ENCODE measurements around the gene GMPR.

Gene GMPR

DNA sequence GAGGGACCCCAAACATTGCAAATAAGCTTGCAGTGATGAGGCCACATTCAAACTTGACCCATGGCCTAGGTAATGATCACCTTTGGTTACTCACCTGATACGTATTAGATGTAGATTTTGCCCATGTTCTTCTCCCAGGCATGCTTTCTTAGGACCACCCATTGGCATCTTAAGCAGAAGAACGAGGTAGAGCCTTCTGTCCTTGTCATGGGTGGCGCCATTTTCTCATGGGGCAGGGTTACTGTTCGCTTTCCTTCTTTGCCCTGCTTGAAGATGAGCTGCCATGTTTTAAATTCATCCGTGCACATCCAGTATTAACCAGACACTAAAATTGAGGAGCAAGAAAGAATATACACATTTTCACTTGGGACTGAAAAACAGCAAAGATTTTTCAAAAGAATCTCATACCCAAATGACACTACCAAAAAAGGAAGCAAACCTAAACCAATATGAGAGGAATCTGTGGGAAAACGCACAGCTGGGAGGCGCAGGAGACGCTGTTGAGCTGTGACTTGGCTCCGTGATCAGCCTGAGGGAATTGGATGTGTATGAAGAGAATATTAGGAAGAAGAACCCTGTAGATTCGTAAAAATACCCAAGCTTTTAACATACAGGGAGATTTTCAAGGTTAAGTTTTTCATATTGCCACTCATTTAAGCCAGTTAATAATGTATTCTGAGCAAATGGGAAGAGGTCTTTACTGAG is 36.6 kb downstream of the GMPR start:
- DNase-seq = no peak

DNA sequence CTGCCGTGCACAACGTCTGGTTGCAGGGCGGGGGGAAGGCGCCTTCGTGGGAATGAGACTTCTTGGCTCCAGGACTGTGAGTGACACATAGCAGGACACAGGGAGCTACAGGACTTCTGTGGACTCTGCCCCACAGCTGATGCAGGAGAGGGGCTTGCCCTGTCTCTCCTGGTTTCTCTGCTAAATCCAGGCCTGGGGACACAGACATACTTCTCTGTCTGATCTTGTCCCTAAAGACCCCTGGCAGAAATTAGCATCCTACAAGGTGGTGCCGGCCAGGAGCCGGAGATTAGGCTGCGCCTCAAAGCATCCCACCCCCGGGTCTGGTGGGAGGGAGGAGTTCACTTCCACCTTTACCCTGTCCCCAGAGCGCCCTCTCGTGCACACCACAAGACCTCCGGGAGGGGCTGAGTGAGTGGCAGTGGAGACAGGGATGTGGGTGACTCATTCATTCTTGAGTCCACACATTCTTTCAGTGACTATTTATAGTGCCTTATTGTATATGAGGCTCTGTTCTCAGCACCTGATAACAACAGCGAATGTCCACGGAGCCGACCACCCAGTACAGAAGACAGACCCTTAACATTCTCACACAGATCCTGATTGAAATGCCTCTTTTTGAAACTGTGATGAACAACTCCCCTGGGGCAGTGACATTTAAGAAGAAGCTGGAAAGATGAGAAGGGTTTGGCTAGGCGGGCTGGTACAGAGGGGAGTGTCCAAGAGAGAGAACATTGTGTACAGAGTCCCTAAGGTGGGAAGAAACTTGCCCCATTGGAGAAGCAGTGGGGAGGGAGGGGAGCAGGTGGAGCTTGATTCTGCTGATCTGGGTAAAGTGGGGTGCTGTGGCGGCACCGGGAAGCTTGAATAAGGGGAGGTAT is 39.0 kb downstream of the GMPR start:
- DNase-seq = no peak

DNA sequence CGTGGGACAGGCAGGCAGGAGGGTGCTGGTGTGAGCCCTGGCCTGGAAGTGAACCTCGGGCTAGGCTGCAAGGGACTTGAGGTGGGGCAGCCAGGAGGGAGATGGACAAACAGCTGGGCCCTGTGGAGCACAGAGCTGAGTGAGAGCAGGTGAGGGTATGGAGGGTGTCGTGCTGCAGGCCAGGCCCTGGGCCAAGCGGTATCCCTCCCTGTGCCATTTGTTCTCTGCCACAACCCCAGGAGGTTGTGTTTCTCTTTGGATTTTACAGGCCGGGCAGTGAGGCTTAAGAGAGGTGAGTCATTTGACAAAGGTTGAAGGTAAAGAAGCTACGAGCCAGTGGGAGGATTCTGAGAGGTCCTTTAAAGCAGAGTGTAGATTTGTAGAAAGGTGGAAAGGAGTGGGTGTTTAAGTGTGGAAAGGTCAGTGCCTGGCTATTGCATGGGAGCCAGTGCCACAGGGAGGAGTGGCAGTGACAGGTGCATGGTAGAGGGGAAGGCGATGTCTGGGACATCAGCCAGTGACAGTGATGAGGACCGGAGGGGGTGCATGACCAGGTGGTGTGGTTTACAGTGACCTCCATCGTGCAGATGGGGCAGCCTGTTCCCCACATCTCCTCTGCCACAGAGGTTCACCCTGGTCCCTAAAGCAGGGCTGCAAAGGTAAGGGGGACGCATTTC is 39.8 kb downstream of the GMPR start:
- DNase-seq = no peak

DNA sequence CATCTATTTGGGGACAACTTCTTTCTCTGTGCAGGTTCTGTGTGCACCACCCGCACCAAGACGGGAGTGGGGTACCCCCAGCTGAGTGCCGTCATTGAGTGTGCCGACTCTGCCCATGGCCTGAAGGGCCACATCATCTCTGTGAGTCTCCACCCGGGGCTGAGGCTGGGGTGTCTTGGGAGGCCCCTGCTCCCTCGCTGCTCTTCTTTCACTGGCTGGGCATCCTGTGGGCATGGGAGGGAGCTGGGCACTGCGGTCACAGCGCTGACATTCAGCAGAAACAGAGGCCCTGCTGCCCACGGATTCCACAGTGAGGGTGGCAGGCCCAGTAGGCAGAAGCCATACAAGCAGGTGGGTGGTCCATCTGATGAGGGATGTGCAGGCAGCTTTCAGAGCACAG is 40.4 kb downstream of the GMPR start:
- no peak for DNase-seq

DNA sequence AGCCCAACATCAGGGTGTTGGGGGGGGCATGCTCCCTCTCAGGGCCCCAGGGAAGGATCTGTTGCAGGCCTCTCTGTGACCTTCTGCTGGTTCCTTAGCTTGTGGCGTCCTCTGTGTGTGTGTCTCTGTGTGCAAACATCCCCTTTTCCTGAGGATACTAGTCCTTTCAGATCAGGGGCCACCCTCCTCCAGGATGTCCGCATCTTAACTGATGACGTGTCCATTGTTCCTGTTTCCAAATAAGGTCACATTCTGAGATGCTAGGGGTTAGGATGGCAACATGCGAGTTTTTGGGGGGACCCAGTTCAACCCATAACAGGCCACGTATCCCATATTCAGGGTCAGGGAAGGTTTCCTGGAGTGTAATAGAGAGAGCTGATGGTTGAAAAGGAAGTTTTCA is 40.9 kb downstream of the GMPR start:
- no peak for DNase-seq

DNA sequence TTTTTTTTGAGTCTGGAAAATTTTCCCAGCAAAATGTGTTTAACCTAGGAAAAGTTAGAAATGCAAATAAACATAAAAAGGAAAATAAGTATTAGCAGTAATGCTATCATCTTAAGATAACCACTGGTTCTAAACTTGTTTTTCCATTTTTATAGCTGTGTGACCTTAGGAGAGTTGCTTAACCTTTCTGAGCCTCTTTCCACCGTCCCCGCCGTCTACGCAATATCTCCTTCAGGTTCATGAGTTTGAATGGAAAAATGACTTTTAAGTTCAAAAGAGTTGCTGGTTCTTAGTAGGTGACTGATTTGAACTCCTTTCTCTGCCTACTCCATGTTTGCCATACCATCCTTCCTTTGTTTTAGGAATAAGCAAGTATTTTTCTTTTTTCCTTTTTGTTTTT is 44.0 kb downstream of the GMPR start:
- DNase-seq = no peak

DNA sequence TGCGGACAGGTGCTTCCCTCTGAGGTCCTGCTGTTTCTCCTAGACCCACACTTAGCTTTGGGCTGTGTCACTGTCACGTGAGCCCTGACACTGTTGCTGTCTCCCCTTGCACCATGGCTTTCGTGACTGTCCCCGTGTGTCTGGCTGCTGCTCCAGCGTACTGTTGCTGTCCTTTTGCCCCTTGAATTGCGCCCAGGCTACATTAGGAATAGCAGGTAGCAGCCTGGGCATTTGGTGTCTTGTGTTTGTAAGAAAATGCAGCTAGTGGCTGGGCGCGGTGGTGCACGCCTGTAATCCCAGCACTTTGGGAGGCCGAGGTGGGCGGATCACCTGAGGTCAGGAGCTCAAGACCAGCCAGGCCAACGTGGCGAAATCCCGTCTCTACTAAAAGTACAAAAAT is 46.1 kb downstream of the GMPR start:
- DNase-seq = no peak

DNA sequence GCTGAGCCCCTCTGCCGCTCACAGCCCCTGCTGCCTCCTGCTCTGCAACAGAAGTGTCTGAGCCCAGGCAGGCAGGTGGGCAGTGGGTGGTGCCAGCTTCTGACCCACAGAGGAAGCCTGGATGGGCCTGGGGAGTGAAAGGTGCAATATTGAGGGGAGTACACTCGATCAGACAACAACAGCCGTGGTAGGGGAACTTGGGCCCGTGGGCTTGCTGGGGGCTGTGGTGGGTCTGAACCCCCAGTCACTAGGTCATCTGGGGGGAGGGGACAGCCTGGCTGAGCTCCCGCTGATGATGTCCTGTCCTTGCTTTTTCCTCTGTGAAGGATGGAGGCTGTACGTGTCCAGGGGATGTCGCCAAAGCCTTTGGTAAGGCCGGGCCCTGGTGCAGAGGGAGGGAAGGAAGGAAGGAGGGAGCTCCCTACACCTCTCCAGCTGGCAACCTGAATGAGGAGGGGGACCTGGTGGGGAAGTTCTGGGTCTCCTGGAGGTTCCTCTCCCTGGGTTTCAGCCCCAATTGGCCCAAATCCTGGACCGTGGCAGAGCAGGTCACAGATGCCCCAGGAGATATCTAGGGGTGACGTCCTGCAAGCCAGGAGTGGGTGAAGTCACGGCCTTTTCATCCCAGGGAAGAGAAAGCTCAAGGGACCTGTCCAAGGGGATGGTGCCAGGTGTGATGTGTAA is 47.2 kb downstream of the GMPR start:
- no peak for DNase-seq

DNA sequence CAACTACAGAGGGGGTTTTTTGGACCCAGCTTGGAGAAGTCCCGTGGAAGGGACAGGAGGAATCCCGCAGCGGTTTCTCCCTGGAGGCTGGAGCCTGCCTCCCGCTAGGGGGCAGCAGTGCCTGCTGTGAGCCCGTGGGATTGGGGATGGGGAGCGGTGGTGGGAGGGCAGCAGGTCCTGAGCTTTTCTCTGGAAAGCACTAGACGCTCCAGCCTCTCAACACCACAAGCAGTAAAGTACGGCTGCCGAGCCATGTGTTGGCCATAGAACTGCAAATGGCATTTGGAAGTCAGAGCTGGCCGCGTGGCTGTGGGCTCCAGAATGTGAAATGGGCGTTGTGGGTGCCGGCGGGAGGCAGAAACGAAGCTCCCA is 47.8 kb downstream of the GMPR start:
- peak; percentile 8 for DNase-seq

DNA sequence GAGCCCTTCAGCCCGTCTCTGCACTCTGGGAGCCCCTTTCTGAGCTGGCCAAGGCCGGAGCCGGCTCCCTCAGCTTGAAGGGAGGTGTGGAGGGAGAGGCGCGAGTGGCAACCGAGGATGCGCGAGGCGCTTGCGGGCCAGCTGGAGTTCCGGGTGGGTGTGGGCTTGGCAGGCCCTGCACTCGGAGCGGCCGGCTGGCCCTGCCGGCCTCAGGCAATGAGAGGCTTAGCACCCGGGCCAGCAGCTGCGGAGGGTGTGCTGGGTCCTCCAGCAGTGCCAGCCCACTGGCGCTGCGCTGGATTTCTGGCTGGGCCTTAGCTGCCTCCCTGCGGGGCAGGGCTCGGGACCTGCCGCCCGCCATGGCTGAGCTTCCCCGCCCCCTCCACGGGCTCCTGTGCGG is 49.8 kb downstream of the GMPR start:
- DNase-seq = no peak

DNA sequence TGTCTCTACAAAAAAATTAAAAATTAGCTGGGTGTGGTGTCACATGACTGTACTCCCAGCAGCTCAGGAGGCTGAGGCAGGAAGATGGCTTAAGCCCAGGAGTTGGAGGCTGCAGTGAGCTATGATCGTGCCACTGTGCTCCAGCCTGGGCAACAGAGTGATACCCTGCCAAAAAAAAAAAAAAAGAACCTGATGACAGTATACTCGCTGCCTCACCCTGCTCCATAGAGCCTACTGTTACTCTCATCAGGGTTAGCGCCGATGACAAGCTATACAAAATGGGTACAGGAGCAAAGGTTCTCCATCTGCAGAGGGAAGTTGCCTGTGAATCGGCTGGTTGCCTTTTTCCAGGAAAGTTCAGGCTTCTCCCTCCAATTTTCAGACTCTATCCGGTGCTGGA is 53.4 kb downstream of the GMPR start:
- no peak for DNase-seq

DNA sequence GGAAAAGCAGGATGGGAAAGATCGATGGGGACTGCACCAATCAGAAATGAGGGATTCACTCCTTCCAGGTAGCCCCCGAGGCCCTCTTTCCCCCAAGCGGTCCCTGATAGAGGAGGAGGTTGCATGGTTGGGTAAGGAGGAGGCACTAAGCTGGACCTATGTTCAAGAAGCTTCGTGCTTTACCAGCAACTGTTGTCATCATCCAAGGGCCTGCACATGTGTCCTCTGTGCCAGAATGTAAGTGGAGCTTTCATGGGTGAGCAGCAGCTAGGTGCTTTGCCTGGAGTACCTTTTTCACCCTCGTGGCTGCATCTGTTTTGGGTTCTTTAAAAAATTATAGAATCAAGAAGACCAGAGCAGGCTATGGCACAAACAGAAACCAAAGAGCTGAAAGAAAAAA is 54.0 kb downstream of the GMPR start:
- no peak for DNase-seq

DNA sequence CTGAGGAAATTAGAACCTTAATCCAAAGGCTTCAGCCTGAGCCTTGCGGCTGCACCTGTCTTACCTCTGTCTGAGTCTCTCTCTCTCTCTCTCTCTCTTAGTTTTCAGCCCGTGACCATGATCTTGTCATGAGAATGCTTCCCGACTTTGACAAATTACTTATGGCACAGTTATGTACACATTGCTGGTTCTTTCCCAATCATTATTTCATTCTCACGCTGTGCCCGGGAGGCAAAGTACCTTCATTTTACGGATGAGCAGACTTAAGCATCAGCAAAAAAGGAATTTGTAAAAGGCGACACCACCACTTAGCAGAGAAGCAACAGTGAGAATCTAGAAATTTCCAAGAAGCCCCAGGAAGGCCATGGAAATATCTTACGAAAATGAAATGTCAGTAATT is 54.6 kb downstream of the GMPR start:
- DNase-seq = no peak

DNA sequence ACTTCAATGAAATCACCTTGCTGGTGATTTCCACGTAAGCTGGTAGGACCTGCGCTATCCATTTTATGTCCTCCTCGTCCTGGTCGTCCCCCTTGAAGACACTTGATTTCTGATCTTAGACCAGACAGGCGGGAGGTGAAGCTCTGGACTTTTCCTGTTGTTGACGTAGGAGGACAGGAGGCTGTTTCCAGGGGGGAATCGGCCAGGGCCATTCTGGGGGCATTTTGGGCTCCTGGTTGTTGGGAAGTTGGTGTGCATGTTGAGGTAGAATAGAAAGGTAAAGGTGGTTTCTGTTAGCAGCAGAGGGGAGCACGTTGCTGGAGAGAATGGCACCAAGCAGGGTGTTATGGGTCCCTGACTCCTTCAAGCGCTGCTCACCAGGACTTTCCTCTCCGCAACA is 56.0 kb downstream of the GMPR start:
- DNase-seq = no peak

DNA sequence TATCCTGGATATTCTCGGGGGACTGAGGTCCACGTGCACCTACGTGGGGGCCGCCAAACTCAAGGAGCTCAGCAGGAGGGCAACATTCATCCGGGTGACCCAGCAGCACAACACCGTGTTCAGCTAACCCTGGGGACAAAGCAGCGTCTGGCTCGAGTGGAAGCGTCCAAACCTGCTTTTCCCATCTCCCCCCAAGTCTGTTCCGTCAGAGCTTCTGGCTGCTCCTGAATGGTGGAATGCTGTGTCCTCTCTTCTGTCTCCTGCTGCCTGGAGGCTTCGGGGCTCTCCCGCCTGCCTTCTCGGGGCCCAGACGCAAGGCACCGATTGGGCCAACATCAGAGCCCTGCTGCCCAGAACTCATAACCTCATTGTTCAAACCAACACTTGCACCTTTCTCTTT is 56.7 kb downstream of the GMPR start:
- no peak for DNase-seq

DNA sequence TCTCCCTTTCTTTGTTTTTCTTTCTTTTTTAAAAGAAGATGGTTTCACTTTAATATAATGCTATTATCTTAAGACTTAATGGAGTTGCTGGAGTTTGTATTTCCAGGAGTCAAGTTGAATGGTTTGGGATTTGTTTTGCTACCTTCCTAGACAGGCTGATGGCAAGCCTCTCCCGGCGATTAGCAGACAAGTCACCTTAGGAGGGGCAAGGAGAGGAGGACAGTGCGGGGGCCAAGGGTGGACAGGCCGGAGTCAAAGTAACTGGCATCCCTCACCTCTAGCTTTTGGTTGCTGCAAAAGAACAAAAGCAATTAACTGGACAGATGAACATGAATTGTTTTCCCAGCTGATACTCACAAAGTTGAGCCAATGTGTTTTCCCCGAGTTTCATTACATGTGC is 57.1 kb downstream of the GMPR start:
- DNase-seq = no peak

DNA sequence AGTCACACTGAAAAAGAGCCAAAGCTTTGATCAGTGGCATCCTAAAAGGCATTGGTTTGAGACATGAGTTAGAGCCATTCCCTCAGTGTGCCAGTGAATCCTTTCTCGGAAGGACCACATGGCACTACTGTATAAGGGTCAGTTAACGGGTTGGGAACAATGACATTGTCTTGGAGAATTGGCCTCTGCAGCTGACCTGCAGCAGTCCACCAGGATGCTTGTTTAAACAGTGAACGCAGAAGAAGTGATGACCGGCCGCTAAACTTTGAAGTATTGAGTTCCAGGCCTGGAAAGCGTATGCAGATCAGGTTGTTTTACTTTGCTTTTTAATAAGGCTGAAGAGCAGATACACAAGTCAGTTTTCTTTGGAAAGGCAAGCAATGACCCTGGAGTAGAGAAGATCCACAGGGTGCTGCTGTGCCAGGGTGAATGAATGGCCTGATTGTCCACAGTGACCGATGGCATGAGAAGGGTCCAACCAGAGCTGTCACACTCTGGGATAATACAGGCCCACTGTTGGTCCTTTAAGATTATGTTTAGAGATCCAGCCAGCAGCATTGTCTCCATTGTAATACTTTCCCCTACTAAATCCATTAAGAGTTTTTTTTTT is 57.8 kb downstream of the GMPR start:
- no peak for DNase-seq

DNA sequence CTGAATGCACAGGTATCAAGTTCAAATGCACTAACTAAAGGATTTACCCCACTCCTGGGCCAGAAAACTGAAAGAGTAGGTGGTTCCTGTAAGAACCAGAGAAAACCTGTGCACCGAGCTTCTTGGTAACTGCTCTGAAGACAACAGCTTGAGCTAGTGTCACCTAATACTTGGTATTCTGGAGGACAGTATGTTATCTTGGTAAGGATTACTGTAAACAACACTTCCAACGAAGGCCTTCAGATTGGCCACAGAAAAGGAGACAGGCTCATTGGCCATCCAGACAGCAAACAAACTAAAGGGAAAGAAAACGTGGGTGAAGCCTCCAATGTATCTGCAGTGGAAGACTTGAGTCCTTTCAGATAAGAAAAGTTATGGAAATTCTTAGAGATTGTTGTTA is 61.5 kb downstream of the GMPR start:
- no peak for DNase-seq

DNA sequence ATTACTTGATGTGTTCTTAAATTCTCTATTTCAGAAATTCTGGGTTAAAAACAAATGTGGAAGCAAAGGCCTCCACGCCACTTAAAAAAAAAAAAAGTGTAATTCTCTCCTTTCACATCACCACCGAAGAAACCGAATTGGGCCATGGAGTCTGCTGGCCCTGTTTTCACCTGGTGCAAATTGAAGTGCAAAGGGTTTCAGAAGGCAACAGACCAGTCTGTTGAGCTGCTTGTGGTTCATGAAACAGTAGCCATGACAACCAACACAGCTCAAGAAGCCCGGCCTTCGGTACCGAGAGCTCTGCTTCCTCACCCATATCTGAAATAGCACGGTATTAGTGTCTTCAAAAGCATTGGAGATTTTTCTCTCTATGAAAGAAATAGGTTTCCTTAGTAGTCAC is 63.1 kb downstream of the GMPR start:
- no peak for DNase-seq

DNA sequence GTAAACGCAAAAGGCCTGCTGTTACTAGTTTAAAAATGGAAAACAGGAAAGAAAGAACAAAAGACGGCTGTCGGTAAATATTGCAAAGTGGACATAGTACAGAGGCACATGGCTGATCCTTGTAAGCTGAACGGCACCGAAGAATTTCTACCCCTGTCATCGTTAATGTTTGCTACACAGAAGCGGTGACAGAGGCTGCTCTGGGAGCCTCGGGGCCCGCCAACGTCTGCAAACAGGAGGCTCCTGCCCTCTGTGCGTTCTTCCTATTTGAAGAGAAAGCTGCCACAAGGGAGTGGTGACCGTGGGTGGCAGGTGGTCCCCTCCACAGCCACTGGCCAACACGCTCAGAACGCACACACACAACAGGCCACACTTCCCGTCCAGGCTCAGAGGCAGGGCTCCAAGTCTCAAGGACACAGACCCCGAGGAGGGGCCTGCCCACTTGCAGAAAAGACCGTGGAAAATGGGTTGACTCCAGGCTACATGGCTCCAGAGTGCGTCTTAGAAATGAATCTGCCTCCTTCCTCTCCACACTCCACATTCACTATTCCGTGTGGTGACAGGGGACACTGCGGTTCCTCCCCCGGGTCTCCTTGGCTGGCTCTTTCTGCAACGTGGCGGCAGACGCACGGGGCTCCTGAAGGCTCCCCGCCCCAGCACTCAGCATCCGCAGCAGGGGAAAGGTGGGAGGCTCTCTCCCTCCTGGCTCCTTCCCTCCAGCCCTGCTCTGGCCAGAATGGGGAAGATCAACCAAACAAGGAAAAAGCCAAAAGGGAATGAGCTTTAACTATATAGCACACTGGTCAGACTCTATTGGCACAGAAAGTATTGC is 64.5 kb downstream of the GMPR start:
- no peak for DNase-seq

DNA sequence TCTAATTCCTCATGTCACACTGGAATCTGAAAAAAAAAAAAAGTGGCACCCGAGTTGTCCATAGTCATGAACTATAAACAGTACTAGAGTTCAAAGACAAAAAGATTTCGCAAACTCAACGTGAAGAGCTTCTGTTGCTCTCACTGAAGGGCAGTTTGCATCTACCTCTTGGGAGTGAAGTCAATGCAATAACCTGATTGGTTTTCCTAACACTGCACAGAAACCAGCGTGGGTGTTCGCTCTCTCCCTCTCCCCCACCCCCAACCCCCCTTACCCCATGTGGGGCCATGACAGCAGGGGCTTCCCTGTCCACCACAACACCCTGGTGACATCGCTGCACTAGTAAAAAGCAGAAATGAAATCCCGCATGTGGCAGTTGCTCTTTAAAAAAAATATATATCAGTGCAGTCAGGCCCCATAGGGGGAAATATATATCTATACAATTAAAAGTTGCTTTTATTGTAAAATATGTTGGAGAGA is 66.9 kb downstream of the GMPR start:
- DNase-seq = no peak

DNA sequence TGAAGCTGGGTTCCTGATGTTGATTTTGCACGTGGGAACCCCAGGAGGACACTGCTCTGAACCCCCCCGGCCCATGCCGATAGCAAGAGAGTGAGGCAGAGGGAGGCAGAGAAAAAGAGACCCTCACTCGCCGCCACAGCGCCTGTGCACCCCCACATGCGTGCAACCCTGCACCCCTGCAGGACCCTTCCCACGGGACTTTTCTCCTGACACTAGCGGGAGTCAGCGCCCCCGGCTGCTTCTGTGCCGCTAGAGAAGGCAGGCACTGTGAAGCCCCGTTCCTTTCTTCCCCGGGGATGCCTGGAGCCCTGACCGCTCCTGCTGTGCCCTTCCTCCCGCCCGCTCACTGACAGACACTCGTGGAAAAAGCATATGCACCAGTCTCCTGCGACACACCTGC is 67.4 kb downstream of the GMPR start:
- DNase-seq = no peak

All from NK-92 treated with Interleukin-12 subunit alpha and Interleukin-12 subunit beta, amount 100 ng/mL, for 24 hours (cell line).